ENCODE data around the gene TSSK2.
"Not testable (repeated sequence)": the region's sequence is repeated elsewhere in the genome, so short reads cannot be mapped to it uniquely, and the experiment has no call there.

TSSK2 gene

DNA sequence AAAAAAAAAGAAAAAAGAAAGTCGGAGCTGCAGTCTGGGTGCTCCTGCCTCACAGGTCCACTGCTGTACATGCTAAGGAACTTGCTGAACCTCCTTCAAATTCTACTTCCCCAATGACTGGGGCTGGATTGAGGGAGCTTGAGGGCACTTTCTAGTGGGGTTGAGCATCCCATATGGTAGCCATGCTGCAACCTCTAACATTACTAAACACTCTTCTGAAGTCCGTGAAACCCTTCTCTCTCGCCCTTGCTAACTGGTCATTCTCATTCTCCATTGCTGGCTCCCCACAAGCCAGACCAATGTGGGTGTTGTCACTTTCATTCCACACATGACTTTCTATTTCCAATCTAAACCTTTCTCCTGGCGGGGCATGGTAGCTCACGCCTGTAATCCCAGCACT, 12.1 kb downstream of the TSSK2 start:
- no peak for DNase-seq (ENCODE audit: low read depth in 2 of 2)

DNA sequence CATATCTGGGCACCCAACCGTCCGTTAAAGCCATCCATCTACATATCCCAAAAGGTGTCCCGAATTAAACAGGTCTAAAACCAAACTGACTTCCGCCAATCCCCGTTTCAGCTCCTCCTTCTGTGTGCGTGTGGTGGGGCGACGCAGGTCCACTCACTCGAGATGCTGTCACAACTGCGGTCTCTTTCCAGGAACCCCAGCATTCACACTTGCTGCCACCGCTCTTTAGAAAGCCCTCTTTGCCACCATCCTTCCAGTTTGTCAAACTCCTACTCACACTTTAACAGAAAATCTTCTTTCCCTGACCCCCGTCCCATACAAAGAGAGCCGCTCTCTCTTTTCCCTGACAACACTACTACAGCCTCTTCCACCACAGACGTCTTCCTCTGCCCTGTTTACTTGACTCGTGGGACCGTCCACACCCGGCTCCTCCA, 12.9 kb downstream of the TSSK2 start:
- DNase-seq (ENCODE audit: low read depth in 2 of 2), result no peak

DNA sequence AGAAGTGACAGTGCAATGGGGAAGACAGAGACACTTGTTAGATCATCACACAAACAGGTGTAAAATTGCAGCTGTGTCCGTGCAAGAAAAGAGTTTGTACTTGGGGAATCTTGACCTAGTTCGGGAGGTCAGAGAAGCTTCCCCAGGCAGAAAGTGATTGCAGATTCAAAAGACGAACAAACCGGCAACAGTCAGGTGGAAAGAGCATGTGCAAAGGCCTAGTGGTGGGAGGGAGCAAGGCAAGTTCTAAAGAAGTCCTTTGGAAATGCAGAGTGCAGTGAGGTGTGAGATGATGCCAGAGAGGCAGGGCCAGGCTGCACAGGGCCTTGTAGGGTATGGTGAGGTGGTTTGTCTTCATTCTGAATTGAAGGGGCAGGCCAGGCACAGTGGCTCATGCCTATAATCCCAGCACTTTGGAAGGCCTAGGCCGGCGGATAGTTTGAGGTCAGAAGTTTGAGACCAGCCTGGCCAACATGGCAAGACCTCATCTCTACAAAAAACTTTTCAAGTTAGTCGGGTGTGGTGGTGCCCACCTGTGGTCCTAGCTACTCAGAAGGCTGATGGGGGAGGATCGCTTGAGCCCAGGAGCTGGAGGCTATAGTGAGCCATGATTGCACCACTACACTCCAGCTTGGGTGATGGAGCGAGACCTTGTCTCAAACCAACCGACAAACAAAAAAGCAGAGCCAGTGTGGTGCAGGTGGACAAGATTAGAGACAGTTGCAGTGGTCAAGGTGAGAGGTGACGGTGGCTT, 15.3 kb downstream of the TSSK2 start:
- no peak for DNase-seq (ENCODE audit: low read depth in 2 of 2)

DNA sequence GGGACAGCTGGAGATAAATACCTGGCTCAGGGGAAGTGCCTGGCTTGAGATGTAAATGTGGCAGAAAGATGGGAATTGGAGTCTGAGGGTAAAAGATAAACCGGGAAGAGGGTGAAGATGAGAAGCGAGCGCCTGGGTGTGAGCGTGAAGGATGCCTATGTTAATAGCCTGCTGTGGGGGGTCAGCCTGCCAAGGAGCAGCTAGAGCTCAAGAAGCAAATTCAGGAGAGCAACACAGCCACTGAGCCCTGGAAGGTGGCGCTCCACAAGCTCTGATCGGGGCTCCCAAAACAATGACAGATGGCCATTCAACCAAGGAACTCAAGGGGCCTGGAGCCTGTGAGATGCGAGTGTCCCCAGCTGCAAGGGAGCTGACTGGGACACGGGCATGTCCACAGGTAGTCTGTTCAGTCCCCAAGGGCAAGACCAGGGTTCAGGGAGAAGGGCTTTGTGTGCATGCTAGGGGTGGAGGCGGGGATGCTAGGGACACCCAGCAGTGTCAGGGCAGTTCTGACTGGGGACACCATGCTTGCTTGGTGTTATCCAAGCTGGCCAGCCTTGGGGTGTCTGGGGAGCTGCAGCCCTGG, 16.2 kb downstream of the TSSK2 start:
- no peak for DNase-seq (ENCODE audit: low read depth in 2 of 2)

DNA sequence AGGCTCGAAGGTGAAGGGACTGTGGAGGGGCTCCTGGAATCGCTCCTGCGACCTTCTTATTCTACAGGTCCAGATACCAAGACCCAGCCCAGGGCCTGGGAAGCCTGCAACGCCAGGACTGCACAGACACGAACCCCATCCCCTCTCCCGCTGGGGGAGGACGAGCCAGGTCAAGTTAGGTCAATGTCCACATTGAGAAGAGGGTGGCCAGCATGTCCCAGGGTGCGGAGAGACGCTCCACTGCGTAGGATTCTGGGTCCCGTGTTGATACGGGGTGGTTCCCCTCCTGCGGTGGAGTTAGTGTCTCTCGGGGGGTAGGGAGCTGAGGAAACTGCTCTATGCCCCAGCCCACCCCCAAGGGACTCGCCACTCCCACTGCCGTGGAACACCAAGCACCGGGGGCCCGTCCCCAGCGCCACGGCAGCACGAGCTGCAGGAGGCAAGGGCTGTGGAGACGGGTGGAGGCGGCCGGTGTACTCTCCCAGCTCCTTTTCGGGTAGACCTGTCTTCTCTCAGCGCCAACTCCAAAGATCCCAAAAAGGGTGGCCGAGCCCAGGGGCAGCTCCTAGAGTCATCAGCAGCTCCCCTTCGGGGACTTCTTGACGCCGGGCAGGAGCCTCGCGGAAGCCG, 17.4 kb downstream of the TSSK2 start:
- DNase-seq (ENCODE audit: low read depth in 2 of 2), result no peak

DNA sequence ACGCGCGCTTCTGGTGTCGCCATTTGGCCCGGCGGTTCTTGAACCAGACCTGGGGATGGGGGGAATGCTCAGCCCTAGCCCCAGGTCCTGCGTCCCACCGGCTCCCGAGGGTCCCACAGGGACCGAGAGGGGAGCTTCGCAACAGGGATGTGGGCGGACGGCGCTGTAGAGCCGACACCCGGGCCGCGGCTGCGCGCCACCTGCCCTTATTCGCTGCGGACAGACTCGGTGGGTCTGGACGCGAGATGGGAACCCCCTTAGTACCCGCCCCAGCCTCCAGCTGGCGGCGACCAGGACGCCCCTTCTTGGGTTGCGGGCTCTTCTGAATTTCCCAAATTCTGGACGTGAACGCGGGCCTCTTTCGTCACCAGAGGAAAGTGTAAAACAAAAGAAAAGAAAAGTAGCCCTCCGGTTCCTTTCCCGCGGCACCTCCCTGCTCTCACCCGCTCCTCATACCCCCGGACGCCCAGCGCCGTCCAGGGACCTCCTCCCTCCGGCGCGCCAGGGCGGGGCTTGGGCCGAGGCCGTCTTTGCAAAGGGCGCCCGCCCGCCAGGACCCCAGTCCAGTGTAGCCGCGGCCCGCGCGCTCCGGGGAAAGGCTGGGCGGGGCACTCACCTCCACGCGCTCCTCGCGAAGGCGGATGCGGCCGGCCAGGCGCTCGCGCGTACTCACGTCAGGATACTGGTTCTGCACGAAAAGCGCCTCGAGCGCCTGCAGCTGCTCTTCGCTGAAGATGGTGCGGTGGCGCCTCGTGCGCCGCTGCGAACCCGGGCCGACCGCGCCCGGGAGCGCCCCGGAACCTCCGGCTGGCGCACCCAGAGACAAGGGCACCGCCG, 18.2 kb downstream of the TSSK2 start:
- no peak for DNase-seq (ENCODE audit: low read depth in 2 of 2)

DNA sequence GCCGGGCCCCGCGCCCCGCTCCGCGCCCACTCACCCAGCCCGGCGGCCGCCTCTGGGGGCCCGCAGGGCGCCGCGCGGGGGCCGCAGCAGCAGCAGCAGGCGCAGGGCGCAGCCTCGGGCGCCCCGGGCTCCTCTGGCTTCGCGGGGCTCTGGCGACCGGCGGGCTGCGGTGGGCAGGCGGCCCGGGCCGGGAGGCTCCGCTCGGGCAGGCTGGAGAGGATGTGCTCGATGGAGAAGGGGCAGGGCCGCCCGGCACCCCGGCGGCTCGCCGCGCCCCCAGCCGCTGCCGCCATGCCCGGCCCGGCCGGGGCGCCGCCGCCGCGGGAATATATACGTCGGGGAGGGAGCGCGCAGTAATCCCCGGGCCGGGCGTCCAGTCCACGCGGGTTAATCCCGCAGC, 18.9 kb downstream of the TSSK2 start, which contains the start of gene GSC2:
TSS of gene GSC2 (minus strand) at position 302 of the 400 bp plus-strand sequence. CDS start at position 293, 9 bp downstream.
- DNase-seq (ENCODE audit: low read depth in 2 of 2), result no peak

DNA sequence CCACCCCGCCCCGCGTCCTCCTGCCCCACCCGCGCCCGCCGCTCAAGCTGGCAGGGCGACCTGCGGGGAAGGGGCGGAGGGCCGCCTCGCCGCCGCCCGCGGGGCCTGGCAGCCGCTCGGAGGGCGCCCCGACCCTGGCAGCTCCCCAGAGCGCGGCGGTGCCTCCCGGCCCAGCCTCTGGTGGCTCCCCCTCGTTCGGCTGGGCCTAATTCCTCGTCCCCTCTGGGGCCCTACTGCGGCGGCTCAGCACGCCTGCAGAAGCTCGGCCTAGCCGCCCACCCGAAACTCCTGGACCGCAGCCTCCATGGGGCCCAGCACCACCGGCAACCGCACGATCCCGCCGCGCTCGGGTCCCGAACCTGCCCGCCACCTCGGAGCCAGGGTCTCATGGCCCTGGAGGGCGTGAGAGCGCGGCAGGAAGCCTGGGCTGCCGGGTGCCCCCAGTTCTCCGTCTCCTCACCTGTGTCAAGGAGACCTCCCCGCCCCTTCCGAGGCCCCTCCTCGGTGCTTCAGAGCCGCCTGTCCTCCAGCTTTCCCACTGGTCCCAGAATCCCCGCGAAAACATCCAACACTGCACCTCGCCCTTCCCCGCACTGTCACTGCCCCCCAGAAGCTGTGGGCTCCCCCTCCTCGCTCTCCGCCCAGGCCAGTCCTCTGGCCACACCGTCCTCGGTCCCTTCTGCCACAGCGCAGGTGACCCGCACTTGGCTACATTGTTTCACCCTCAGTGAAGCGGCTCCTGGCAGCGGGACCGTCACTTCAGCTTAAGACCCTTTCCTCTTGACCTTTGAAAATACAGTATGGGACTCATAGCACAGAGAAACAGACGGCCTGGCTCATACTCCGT, 19.6 kb downstream of the TSSK2 start:
- no peak for DNase-seq (ENCODE audit: low read depth in 2 of 2)

DNA sequence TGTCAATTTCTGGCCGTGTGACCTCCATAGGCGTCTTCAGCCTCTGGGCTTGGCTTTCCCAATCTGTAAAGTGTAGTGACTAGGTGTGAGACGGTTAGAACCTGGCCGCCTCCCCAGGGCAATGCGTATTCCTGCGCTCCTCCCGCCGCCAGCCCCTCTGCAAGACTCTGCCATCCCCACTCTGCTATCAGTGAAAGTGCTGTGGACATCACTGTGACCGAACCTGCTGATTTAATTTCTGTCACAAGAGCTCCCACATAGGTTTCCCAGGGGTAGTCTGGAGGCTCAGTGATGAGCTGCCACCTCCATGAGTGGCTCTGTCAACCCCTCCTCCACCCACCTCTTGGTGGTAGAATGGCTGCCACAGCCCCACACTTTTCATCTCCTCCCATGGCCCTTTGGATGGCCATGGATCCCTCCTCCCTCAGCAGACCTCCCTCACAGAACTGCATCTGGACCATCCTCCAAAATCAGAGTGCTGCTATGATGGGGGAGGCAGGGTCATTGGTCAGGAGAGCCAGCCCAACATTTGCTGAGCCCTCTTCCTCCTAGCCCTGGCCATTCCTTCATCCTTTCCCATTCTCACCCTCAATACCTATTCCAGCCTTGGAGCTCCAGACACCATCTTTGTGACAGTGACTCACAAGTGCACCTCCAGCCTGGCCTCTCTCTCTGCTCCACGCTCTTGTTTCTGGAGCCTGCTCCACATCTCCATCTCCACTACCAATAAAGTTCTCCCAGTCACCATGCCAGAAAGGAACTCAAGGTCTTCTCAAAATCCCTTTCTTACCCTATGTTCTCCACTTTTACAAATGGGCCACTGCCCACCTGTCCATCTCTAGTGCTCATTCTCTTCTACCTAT, 20.5 kb downstream of the TSSK2 start:
- DNase-seq (ENCODE audit: low read depth in 2 of 2), result no peak

DNA sequence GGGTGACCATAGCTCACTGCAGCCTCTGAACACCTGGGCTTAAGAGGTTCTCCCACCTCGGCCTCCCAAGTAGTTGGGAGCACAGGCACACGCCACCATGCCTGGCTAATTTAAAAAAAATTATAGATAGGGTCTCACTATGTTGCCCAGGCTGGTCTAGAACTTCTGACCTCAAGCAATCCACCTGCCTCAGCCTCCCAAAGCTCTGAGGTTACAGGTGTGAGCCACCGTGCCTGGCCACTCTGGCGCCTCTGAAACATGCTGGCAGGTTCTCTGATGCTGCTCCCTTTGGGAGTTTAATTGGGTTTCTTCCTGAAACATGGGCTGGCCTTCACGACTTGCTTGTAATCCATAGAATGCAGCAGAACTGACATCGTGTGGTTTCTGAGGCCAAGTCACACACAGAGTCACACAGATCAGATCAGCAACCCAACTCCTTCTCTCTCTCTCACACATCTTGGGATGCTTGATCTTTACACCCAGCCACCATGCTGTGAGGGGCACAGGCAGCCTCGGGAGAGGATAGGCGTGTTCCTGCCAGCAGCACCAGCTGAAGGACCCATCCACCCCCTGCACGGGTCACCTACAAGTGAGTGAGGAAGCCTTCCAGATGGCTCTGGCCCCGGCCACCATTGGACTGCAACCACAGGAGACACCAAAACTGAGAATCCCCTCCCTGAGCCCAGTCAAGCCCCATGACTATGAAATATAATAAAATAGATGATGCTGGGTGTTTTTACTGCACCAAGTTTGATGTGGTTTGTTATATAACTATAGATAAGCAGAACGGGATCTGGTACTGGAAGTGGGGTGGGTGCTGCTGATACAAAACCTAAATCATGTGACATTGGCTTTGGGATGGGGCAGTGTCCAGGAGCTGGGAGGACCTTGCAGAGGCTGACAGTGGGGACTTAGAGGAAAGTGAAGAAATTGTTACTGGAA, 22.1 kb downstream of the TSSK2 start:
- DNase-seq (ENCODE audit: low read depth in 2 of 2), result no peak

DNA sequence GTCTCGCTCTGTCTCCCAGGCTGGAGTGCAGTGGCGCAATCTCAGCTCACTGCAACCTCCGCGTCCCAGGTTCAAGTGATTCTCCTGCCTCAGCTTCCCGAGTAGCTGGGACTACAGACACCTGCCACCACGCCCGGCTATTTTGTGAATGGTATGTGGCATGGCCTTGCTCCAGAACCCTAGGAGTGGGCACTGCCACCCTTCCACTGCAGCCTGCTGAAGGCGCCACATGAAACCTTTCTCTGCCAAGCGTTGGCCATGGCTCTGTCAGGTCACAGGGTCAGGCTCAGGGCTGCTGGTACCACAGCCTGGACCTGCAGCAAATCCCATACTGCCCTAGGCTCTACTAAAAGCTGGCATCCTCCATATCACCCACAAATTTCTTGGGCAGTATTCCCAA, 25.0 kb downstream of the TSSK2 start:
- not testable (repeated sequence) for DNase-seq (ENCODE audit: low read depth in 2 of 2)

DNA sequence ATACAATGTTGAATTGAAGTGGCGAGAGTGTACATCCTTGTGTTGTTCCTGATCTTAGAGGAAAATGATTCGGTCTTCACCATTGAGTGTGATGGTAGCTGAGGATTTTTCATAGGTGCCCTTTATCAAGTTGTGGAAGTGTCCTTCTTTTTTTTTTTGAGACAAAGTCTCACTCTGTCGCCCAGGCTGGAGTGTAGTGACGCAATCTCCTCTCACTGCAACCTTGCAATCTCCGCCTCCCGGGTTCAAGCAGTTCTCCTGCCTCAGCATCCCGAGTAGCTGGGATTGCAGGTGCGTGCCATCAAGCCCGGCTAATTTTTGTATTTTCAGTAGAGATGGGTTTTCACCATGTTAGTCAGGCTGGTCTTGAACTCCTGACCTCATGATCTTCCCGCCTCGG, 27.5 kb downstream of the TSSK2 start:
- not testable (repeated sequence) for DNase-seq (ENCODE audit: low read depth in 2 of 2)

DNA sequence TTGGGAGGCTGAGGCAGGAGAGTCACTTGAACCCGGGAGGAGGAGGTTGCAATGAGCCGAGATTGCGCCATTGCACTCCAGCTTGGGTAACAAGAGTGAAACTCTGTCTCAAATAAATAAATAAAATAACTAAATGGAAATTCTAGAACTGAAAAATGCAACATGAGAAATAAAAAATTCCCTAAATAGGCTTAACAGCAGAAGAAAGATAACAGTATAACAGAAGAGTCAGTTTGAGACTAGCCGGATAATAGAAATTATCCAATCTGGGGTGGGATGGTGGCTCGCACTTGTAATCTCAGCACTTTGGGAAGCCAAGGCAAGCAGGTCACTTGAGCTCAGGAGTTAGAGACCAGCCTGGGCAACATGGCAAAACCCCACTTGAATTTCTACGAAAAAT, 33.3 kb downstream of the TSSK2 start:
- no peak for DNase-seq (ENCODE audit: low read depth in 2 of 2)

DNA sequence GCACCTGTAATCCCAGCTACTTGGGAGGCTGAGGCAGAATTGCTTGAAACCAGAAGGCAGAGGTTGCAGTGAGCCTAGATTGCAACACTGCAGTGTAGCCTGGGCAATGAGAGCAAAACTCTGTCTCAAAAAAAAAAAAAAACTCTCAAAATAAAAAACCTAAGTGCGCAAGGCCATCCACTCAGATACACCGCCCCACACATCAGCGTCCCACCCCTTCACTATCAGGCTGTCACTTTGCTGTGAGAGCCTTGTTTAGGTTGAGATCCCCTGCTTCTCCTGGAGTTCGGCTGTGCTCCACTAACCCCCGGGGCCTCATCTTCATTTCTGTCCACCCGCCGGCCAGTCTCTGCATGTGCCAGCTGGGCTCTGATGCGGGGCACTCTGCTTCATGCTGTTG, 35.3 kb downstream of the TSSK2 start:
- no peak for DNase-seq (ENCODE audit: low read depth in 2 of 2)

DNA sequence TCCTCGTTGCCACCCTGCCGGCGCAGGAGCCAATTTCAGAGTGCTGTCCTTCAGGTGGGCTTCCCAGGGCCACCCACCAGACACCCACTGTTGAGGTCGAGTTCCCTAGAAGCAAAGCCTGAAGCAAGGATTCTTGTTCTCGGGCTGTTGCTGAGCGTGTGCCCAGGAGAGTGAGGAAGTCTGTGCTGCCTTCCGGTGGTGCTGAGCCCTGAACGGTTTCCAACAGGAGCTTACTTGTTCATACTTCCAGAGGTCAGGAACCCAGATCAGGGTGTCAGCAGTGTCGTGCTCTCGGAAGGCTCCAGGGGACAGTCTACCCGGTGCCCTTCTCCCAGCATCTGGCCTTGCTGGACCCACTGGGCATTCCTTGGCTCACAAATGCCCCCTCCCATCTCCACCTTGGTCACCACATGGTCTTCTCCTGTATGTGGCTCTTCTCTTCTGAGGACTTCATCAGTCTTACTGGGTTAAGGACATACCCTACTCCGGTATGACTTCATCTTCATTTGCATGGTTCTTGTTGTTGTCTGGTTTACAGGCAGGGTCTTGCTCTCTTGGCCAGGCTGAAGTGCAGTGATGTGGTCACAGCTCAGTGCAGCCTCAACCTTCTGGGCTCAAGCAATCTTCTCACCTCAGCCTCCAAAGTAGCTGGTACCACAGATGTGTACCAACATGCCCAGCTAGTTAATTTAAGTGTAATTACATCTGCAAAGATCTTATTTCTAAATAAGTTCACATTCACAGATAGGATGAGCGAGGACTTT, 36.2 kb downstream of the TSSK2 start:
- no peak for DNase-seq (ENCODE audit: low read depth in 2 of 2)

DNA sequence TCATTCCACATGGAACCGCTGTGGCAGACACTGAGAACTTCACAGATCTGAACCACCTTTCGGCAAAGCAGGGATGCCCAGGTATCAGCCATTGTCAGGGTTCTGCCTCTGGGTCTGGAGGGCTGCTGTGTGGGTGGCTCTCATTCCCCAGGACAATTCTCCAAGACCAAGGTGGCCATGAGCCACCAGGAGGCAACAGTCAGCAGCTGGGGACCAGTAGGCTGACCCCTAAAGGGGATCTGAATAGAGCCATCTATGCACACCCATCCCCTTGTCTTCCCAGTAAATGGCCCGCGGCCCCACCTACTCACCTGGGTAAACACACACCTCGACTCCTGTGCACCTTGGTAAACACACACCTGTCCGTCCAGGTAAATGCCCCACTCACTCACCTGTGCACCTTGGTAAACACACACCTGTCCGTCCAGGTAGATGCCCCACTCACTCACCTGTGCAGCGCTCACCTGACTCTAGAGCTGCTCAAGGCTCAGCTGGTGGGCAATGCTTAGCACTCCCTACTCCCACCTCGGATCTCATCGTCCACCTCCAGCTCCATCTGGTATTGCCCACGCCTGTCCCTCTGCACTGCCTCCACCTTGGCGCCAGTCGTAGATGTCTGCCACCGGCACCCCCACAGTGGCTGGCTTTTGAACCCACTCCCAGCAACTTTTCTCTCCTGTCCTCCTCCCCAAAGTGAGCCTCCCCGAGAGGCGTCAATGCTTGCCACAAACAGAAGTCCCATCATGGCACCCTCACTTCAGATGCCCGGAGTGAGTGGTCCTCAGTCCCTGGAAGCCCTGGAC, 37.2 kb downstream of the TSSK2 start:
- DNase-seq (ENCODE audit: low read depth in 2 of 2), result no peak

Data from activated CD4-positive, alpha-beta T cell treated with anti-CD3 and anti-CD28 coated beads for 24 hours (primary cell).